AG10803 (cell line): ENCODE data around the gene SLC13A3.

Source experiments
- DNase-seq: peaks from one replicate; pipeline ENCODE4 v3.0.0; 2010; ENCODE audit warnings: low read depth
- H3K4me3 ChIP-seq: 2 replicates; pipeline ENCODE4 v1.5.1; 2011; ENCODE audit warnings: mild to moderate bottlenecking, low read length, control low read depth
- CTCF ChIP-seq: conservative IDR thresholded peaks from 2 replicates; pipeline ENCODE4 v1.5.1; 2011; ENCODE audit warnings: mild to moderate bottlenecking, low read length, control low read depth, inconsistent platforms

The SLC13A3 gene

GRCh38 chr20:46644160-46644559 is 7.1 kb downstream of the SLC13A3 start:
- TF ChIP-seq CTCF = no peak
- no peak overlapping the region for H3K4me3 ChIP-seq
- no peak for DNase-seq

GRCh38 chr20:46642969-46643343 is 8.3 kb downstream of the SLC13A3 start:
- TF ChIP-seq CTCF = no peak
- no peak for DNase-seq
- H3K4me3 ChIP-seq = no peak overlapping the region

GRCh38 chr20:46642265-46642968 is 8.8 kb downstream of the SLC13A3 start:
- TF ChIP-seq CTCF = no peak
- no peak overlapping the region for H3K4me3 ChIP-seq
- DNase-seq = no peak

- no peak for TF ChIP-seq CTCF
- no peak for DNase-seq
Measured at GRCh38 chr20:46641424-46641823, 9.8 kb downstream of the SLC13A3 start.

GRCh38 chr20:46640536-46641311 is 10.5 kb downstream of the SLC13A3 start:
- H3K4me3 ChIP-seq = no peak overlapping the region
- TF ChIP-seq CTCF = no peak
- no peak for DNase-seq

More at GRCh38 chr20:46641424-46641823, 9.8 kb downstream of the SLC13A3 start:
- H3K4me3 ChIP-seq = no peak overlapping the region

GRCh38 chr20:46640044-46640443 is 11.2 kb downstream of the SLC13A3 start:
- no peak for DNase-seq
- TF ChIP-seq CTCF = no peak
- no peak overlapping the region for H3K4me3 ChIP-seq

GRCh38 chr20:46639587-46639986 is 11.7 kb downstream of the SLC13A3 start:
- no peak overlapping the region for H3K4me3 ChIP-seq
- no peak for DNase-seq
- no peak for TF ChIP-seq CTCF
